Stomach (tissue), 9 donors: ENCODE data around the gene ACKR3. TPM values are rescaled to one million over a fixed set of nuclear protein-coding genes. Genes with fewer than 3 reads are reported as not detected.

Experiments
- DNase-seq, 2 donors: peaks; one replicate each; pipeline versions ENCODE4 v3.0.0 to v3.0.0-alpha.2; 2013 to 2019
- H3K27ac ChIP-seq, 5 donors: fragments of 200-600 bp in 4 of 5; sonication (generic) in 4 of 5; one replicate each; pipeline ENCODE4 v1.5.1; 2013 to 2019; ENCODE audit warnings: mild to moderate bottlenecking in 1 of 5, moderate library complexity in 1 of 5
- H3K27me3 ChIP-seq, 3 donors: fragments of 200-600 bp; sonication (generic); one replicate each; pipeline ENCODE4 v1.5.1; 2017 to 2019; ENCODE audit warnings: mixed run types in 1 of 3
- H3K36me3 ChIP-seq, 4 donors: fragments of 200-600 bp; sonication (generic); 1 replicate in 3 of 4; 2 replicates in 1 of 4; pipeline ENCODE4 v1.5.1; 2016 to 2019
- H3K4me1 ChIP-seq, 4 donors: fragments of 200-600 bp; sonication (generic); one replicate each; pipeline ENCODE4 v1.5.1; 2016 to 2019
- H3K4me3 ChIP-seq, 4 donors: fragments of 200-600 bp; sonication (generic) in 3 of 4; one replicate each; pipeline ENCODE4 v1.5.1; 2016 to 2019; ENCODE audit warnings: mild to moderate bottlenecking in 1 of 4
- H3K9me3 ChIP-seq, 4 donors: fragments of 200-600 bp; sonication (generic); one replicate each; pipeline ENCODE4 v1.5.1; 2016 to 2019
- CTCF ChIP-seq, 7 experiments: fragments of 450-650 bp in 4 of 7; fragments of 200-600 bp in 3 of 7; sonication (generic) in 3 of 7; IDR thresholded peaks; one replicate each; pipeline ENCODE4 v1.5.1; 2016 to 2019; ENCODE audit warnings: antibody characterized with exemption in 7 of 7, control low read depth in 2 of 7, mild to moderate bottlenecking in 1 of 7
- EP300 ChIP-seq: sonication (generic); formaldehyde crosslinking; IDR thresholded peaks from one replicate; pipeline ENCODE4 v1.6.1; 2017; ENCODE audit warnings: antibody characterized with exemption
- POLR2A ChIP-seq, 4 donors: fragments of 450-650 bp; IDR thresholded peaks; one replicate each; pipeline ENCODE4 v1.6.1; 2016; ENCODE audit warnings: antibody characterized with exemption in 4 of 4, control low read depth in 2 of 4, mild to moderate bottlenecking in 1 of 4, moderate library complexity in 1 of 4
- POLR2AphosphoS5 ChIP-seq, 3 donors: sonication (generic); formaldehyde crosslinking; IDR thresholded peaks; one replicate each; pipeline ENCODE4 v1.6.1; 2016; ENCODE audit warnings: antibody characterized with exemption in 3 of 3
- whole genome bisulfite sequencing, 5 donors: extraction: QIAGEN DNeasy Blood & Tissue Kit in 3 of 5; methylation state at CpG; one replicate each; pipeline versions ENCODE4 v1.1.5 to v1.1.7; 2013 to 2018; 5-methylcytosine and 5-hydroxymethylcytosine counted together
- intact Hi-C: fragments of 100-400 bp; cut with DNase I; formaldehyde crosslinking; loops from one replicate; pipeline ENCODE4 v1.15.1; 2023; ENCODE audit warnings: low total_unique reads
- polyA plus RNA-seq, 3 donors: library from polyadenylated mRNA; stranded (reverse); fragments of 200-250 nt; gene quantifications; one replicate each; pipeline ENCODE4 v1.2.3, GENCODE V29; 2013
- total RNA-seq, 5 donors: library from RNA; depleted of rRNA; stranded (reverse); fragments of >200 nt; gene quantifications; one replicate each; pipeline versions ENCODE4 v1.1.0 to v1.2.3, GENCODE V29; 2014 to 2016
- donor health status: healthy with polysubstance abuse.
- donor health status: Bipolar disorder and iron deficiency.
- donor health status: healthy.

The ACKR3 gene
- total and polyA plus RNA-seq, 8 donors, result 5.0 to 35.0 (median 10.4) TPM

DNA sequence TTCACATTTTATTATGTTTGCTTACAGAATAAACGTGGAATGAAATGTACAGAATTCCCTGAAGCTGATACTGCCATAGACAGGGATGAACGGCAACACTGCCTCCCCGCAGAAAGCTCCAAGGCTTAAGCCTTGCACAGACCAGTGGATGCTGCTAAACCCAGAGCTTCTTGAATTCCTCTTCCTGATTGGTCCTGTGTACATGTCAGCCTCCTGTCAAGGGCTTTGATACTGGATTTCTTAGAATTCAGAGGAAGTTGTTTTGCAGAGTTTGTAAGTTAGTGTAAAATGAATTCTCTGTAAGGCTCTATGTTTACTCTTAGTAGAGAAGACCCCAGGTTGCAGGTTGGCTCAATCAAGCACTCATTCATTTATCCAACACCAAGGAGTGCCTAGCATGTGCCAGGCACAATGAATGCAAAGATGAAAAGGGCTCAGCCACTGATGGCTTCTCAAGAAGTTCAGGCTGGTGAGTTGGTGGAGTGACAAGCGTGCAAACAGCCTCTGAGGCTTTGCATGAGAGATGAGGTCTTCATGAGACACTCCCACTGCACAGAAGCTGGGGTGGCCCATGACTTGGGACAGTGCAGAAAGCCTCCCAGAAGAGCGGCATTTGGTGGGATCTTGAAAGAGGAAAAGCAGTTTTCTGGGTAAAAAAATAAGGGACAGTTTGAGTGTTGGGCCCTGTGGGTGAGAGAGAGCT, 50.4 kb downstream of the ACKR3 start:
- H3K9me3 ChIP-seq, result no peaks in the 10 kb centered on the region
- peaks cover 0 to 3% (median 0%) of the 10 kb centered on the region in 3 donors for H3K27me3 ChIP-seq
- no peak overlapping the region for H3K27ac ChIP-seq
- 72 to 81% (median 77%) methylated on average over 5 of the region's 5 CpGs for WGBS, 5 donors
- TF ChIP-seq POLR2A (IDR thresholded peaks at IDR 0.05) (no peak), EP300 (no peak), POLR2AphosphoS5 (IDR thresholded peaks at IDR 0.05) (no peak), CTCF (IDR thresholded peaks at IDR 0.05) (no peak)
- H3K36me3 ChIP-seq, result no peaks in the 10 kb centered on the region
- no peak for DNase-seq
- no peaks in the 10 kb centered on the region for H3K4me1 ChIP-seq
- intact Hi-C loops, result no loop called here
- no peak overlapping the region for H3K4me3 ChIP-seq

DNA sequence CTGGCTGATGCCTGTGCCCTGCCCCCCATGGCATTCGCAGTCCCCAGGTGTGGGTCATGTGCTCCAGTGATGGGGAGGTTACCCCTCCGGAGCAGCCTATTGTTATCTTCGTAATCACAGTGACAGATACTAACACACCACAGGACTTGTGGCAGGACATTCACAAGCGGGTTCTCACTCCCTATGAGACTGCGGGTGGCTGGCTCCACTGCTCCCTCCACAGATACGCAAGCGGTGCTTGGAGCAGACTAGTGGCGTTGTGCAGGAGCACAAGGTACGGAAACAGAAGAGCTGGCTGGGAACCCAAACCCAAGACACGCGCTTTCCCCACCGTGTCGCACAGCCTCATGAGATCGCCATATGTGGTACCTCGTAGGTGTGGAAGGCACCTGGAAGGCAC, 52.2 kb downstream of the ACKR3 start:
- 89 to 97% (median 91%) methylated on average over 6 to 15 of the region's 15 CpGs for WGBS, 5 donors
- peaks cover 0 to 3% (median 0%) of the 10 kb centered on the region in 3 donors for H3K27me3 ChIP-seq
- TF ChIP-seq POLR2A (IDR thresholded peaks at IDR 0.05) (no peak), CTCF (IDR thresholded peaks at IDR 0.05) (no peak), EP300 (no peak), POLR2AphosphoS5 (IDR thresholded peaks at IDR 0.05) (no peak)
- no peaks in the 10 kb centered on the region for H3K9me3 ChIP-seq
- no peak overlapping the region for H3K4me3 ChIP-seq
- no peaks in the 10 kb centered on the region for H3K4me1 ChIP-seq
- H3K27ac ChIP-seq, result no peak overlapping the region
- no peaks in the 10 kb centered on the region for H3K36me3 ChIP-seq
- intact Hi-C loops, result no loop called here
- DNase-seq, result no peak

DNA sequence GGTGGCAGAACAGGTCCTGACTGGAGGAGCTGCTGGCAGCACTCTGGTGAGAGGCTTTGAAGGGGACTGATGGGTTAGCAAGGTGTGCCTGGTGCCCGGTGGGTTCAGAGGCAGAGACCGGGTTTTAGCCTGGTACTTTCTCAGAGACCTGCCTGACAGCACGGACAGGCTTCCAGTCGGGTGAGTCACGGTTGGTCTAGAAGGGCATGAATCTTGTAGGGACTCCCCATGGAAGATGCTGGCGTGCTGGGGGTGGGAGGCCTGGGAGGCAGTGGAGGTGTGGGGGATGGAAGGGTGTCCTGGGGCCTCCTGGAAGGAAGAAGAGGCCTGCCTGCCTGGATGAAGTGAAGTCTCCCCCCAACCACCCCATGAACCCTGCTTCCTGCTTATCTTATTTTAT, 52.6 kb downstream of the ACKR3 start:
- peaks cover 0 to 3% (median 0%) of the 10 kb centered on the region in 3 donors for H3K27me3 ChIP-seq
- DNase-seq, result no peak
- H3K36me3 ChIP-seq, result no peaks in the 10 kb centered on the region
- 87 to 94% (median 92%) methylated on average over 6 of the region's 6 CpGs for WGBS, 5 donors
- no peak overlapping the region for H3K4me3 ChIP-seq
- TF ChIP-seq POLR2A (IDR thresholded peaks at IDR 0.05) (no peak), POLR2AphosphoS5 (IDR thresholded peaks at IDR 0.05) (no peak)
- no peaks in the 10 kb centered on the region for H3K9me3 ChIP-seq
- intact Hi-C loops, result no loop called here
- H3K4me1 ChIP-seq, result no peaks in the 10 kb centered on the region
- H3K27ac ChIP-seq, result no peak overlapping the region

- no peak overlapping the region for H3K4me3 ChIP-seq
- H3K4me1 ChIP-seq, result no peaks in the 10 kb centered on the region
- H3K36me3 ChIP-seq, result no peaks in the 10 kb centered on the region
- 77 to 91% (median 89%) methylated on average over 5 to 9 of the region's 9 CpGs for WGBS, 5 donors
- peaks cover 0 to 3% (median 0%) of the 10 kb centered on the region in 3 donors for H3K27me3 ChIP-seq
- no peak overlapping the region for H3K27ac ChIP-seq
- intact Hi-C loops, result no loop called here
- no peak for DNase-seq
- no peaks in the 10 kb centered on the region for H3K9me3 ChIP-seq
- TF ChIP-seq POLR2AphosphoS5 (IDR thresholded peaks at IDR 0.05), result no peak
- TF ChIP-seq EP300, result no peak
- TF ChIP-seq POLR2A (IDR thresholded peaks at IDR 0.05), result no peak
These were observed 53.0 kb downstream of the ACKR3 start for GRCh38 chr2:236622660-236623059.

DNA sequence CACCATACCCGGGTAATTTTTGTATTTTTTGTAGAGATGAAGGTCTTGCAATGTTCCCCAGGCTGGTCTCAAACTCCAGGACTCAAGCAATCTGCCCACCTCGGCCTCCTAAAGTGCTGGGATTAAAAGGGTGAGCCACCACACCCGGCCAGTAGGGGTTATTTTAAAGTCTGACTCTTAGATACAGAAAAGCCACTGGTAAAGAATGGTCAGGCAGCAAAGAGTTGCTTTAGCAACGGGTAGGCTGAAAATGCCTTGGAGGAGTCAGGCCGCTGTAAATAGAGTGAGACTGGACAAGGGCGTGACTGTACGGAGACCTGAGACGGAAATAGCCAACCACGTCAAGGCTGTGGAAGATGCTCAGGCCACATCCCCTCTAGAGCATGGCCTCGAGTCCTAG, 54.2 kb downstream of the ACKR3 start:
- intact Hi-C loops, result no loop called here
- peaks cover 0 to 3% (median 0%) of the 10 kb centered on the region in 3 donors for H3K27me3 ChIP-seq
- TF ChIP-seq POLR2AphosphoS5 (IDR thresholded peaks at IDR 0.05) (no peak), EP300 (no peak), POLR2A (IDR thresholded peaks at IDR 0.05) (no peak), CTCF (IDR thresholded peaks at IDR 0.05) (no peak)
- H3K27ac ChIP-seq, result no peak overlapping the region
- 84 to 93% (median 90%) methylated on average over 10 of the region's 10 CpGs for WGBS, 5 donors
- no peak for DNase-seq
- H3K4me1 ChIP-seq, result no peaks in the 10 kb centered on the region
- no peaks in the 10 kb centered on the region for H3K9me3 ChIP-seq
- no peaks in the 10 kb centered on the region for H3K36me3 ChIP-seq
- no peak overlapping the region for H3K4me3 ChIP-seq
